Stimulated activated CD4-positive, alpha-beta T cell treated with anti-CD3 and anti-CD28 coated beads, TNF-alpha, amount 100 ng/mL, for 1 hour (primary cell): ENCODE results near the gene EPC2.
"Not testable (repeated sequence)": the region's sequence is repeated elsewhere in the genome, so short reads cannot be mapped to it uniquely, and the experiment has no call there.

Source experiments
- DNase-seq, 3 donors: peaks; one replicate each; pipeline ENCODE4 v3.0.0-alpha.2; 2020; ENCODE audit warnings: low read depth in 3 of 3, low spot score in 1 of 3

EPC2 gene

DNA sequence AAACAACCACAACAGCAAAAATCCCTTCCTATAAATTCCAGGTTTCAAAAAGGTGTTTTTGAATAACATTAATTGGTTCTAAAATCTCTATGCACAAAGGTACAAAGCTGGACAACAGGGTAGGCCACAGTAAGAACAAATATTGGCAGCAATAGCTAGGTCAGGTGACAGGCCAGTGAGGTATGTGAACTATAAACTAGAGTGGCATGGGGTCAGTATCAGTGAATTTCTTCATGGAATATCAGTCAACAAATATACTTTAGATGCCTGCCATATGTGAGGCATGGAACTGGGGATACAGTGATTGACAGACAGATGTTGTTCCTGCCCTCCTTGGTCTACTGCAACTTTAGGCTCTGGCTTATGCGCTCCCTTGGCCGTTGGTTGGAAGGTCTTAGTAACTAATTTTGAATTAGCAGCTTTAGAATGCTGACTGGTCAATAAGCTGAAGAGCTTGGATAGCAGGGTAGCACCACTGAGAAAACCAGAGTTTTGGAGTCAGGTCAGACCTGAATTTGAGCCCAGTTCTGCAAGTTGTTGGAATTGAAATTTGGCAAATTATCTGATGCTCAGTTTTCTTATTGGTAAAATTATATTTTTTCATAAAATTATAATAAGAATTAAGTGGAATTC is 2.3 kb upstream of the EPC2 start:
- DNase-seq, result no peak

DNA sequence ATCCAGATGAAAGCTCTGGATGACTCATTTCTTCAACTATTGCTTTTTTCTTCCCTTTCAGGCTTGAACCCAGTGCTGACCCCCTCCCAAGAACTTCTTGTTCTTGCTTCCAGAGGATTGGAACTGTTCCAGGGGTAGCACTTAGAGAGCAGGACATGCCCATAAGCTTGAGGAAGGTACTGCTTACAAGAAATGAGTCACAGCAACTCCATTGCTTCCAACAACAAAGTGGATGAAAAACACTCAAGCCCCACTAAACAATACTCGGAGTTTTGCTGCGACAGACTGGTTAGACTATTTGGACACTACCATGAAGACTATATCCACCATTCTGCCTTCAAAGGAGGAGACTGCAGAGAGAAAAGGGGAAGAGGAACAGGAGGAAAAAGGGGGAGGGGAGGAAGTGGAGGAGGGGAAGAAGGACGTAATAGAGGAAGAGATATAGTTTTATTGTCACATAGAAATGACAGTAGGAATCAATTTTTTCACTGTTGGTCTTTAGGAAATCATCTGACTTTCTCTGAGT is 1.6 kb upstream of the EPC2 start:
- no peak for DNase-seq

DNA sequence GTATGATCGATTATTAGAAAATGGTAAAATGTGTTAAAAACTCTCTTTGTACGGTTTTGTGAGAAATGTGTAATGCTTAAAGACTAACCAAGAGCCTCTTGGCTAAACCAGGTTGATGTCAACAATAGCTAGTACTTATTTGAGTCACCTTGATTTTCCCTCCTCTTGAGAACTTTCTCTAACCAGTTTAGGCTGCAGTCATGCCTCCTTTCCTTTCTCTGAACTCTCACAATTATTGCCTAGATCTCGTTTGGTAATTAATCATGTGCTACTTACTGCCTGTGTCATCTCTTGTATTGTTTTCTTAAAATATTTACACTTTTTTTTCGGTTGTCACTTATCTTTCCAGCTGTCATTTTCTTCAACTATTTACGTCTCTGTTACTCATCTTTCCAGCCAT is 1.1 kb upstream of the EPC2 start:
- no peak for DNase-seq

DNA sequence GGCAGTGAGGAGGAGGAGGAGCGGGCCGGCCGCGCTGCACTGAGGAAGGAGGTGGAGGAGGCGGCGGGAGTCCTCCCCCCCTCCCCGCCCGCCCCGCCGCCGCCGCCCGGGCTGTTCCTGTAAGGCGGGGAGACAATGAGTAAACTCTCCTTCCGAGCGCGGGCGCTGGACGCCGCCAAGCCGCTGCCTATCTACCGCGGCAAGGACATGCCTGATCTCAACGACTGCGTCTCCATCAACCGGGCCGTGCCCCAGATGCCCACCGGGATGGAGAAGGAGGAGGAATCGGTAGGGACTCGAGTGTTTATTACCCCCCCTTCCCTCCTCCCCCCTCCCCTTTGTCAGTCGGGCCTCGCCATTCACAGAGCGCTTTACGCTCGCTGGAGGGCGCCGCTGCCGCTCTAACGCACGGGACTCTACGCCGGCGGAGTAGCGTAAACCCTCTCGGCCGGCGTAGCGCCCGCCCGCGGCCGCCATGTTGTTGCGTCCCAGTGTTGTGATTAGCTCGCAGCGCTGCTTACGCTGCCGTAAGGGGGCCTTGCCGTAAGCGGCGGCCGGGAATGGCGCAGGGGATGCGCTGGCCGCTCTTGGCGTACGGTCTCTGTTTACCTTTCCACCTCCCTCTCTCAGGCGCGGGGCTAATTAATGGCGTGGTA is 460 bp downstream of the EPC2 start:
- DNase-seq, result peak; percentile 83 to 94 (median 94)

DNA sequence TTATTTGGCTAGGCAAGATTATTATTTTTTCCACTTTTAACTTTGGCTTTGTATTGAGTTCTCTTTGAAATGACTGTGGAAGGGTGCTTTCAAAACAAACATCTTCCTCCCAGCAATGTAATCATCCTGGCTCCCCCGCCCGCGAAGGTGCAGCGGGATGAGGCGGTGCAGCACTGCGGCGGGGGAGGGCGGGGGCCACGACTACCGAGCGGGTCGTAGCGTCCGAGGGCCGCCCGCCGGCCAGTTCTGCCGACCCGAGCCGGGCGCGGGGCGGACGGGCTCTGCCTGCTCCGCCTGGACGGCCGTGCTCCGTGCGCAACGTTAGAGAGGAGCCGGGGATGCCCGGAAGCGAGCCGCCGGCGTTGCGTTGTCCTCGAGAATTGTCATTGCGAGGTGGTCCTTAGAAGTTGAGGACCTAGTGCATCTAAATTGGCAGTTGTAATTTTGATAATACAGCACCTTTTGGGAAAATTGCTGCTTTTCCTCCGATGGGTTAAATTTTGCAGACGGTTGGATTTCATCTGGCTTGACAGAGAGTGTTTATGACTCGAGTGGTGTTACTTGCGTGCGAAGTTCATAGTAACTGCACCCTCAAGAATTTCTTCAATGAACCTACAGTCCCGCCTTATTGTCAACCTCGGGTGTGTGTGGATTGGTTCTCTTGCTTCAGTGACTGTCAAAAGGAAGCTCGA is 1.1 kb downstream of the EPC2 start:
- peak; percentile 7 to 38 (median 35) for DNase-seq

DNA sequence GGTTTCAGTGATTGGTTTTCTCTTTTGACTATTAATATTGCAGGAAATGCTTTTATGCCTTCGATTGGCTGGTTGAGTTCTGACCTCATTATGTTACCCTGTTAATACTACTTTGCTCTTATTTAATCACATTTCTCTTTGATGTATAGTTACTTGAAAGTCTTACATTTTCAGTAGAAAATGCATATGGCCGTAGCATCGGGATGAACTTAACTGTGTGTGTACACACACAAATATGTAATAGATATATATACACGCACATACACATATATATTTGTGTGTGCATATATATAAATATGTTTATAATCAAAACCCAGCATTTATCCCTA is 1.6 kb downstream of the EPC2 start:
- no peak for DNase-seq

DNA sequence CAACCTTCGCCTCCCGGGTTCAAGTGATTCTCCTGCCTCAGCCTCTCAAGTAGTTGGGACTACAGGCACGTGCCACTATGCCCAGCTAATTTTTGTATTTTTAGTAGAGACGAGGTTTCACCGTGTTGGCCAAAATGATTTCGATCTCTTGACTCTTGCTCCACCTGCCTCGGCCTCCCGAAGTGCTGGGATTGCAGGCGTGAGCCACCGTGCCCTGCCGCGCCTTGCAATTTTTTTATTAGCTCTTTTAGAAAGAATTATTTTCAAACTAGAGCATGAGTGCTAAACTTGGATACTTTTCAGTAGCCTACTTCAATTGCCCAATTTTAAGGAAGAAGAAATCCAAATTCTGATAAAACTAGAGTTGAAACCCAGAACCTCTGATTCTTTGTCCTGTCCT is 3.2 kb downstream of the EPC2 start:
- not testable (repeated sequence) for DNase-seq

DNA sequence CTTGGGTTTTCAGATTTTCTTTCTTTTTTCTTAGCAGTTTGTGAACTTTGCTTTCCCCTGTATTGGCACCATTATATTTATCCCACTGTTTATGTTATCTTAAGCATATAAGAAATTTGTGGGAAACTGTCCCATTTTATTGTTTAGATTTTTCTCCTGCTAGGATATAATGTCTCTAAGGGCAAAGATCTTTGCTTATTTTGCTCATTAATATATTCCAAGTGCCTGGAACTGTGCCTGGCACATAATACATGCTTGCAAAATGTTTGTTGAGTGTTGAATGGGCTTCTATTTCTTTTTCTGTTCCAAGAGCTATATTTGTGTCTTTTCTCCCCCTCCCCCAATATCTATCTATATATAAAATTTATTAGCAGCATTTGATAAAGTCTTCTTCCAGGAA is 5.4 kb downstream of the EPC2 start:
- DNase-seq, result no peak

DNA sequence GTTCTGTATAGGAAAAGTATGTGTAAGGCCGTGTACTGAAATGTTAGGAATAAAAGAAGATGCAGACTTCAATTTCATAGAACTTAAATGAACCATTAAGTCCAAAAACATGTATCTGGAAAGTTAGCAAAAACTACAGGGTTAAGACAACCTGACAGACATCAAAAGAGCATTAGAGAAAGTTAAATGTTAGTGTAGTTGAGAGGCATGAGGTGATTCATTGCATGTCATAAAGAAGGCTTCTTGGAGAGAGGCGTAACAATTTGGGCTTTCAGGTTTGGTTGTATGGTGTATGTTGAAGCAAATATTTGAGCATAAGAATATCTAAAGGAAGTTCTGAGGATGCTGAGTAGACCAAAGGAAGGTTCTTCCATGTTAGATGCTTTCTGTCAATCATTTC is 6.3 kb downstream of the EPC2 start:
- no peak for DNase-seq

DNA sequence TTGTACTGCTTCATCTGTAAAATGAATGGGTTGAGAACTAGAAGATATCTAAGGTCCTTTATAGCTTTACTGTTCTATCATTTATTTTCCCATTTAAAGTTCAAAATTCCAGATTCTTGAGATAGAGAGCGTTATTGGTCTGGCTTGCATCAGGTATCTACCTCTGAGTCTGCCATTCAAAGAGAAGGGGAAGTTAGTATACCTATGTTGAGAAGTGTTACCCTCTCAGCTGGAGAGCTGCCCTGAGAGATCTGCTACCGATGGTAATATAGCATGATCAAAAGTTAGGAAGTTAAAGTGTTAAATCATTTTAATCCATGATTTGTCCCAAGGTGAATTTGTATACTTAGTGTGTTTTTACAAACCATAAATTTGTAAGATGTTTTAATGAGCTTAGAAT is 7.4 kb downstream of the EPC2 start:
- no peak for DNase-seq

DNA sequence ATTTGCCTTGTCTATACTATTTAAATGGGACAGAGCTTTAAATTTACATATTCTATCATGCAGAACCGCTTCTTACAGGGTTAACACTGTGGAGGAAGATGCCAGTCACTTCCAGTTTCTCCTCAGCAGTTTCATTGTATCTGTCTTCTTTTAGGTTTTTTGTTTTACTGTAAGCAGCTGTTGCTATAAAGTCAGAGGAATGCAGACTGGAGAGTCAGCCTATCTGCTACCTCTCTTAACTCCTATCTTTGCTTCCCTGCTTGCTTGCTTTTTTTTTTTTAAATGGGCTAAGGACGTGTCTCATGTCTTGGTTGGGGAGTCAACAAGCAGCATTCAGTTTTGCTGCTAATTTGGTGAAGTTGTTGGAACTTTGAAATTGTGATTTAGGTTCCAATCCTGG is 8.9 kb downstream of the EPC2 start:
- DNase-seq, result no peak

DNA sequence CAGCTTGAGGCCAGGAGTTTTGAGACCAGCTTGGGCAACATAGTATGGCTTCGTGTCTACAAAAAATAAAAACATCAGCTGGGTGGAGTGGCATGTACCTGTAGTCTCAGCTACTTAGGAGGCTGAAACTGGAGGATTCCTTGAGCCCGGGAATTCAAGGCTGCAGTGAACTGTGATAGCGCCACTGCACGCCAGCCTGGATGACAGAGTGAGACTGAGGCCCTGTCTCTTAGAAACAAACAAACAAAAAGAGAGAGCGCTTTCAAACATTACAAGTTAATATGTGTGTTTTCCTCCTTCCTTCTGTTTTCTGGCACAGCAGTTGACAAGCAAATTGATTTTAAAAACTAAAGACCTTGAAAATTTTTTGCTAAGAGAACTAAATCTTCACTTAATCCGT is 9.9 kb downstream of the EPC2 start:
- no peak for DNase-seq

DNA sequence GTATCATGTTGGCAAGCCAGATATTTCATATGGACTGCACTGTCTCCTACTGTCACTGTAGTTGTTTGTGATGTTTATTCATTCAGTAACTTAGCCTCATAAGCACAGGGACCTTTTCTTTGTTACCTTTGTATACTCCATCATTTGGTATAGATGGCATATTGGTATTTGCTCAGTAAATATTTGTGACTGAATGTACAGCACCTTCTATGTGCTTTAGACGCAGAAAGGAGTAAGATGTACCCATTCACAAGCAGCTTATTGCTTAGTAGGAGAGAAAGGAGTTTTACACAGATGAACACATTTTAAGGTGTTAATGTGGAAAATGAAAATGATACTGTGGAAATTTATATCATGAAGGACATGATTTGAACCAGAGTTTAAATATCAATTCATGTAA is 12.0 kb downstream of the EPC2 start:
- DNase-seq, result no peak

DNA sequence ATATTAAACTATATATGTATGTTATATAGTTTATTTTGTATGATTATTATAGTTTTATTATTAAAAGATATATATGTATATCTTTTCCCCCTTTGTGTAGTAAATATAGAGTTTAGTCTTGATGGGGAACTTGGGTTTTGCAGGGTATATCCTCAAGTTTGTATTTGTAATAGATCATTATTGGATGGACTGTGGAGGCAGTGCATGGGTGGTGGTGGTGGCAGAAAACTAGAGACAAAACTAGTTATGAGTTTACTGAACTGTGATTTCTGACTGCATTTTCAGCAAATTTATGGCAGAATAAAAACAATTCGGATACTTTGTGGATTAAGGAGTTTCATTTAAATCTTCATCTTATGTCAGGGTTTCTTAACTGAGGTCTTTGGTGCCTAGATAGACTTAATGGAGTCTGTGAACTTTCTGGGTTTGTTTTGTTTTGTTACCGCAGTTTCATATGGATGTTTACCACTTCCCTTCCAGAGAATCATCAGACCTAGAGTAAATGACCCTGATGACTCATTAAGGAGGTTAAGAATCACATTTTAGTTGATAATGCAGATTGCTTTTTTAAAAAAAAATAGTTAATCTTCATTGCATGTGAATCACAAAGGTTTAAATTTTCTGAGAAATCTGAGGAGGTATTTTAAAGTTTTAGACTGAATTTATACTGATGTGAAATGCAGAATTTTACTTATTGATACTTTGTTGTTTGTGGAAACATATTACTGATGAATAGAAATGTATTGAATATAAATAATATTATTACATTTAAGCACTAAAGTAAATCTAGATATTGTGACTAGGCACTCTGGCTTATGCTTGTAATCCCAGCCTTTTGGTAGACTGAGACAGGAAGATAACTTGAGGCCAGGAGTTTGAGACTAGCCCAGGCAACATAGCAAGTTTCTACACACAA is 14.5 kb downstream of the EPC2 start:
- DNase-seq, result no peak

DNA sequence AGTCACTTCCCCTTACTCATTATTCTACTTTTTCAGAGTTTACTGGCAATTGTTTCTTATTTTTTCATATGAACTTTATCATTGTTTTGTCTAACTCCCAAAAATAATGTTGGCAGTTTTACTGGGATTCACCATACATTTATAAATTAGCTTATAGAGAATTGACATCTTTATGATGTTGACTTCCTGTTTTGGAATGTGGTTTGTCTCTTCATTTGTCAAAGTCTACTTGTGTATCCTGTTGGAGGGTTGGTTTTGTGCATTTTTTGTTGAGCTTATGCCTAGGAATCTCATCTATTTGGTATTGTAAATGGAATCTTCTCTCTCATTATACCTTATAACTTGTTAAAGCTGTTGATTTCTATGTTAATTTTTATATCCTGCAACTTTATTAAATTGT is 16.4 kb downstream of the EPC2 start:
- no peak for DNase-seq

DNA sequence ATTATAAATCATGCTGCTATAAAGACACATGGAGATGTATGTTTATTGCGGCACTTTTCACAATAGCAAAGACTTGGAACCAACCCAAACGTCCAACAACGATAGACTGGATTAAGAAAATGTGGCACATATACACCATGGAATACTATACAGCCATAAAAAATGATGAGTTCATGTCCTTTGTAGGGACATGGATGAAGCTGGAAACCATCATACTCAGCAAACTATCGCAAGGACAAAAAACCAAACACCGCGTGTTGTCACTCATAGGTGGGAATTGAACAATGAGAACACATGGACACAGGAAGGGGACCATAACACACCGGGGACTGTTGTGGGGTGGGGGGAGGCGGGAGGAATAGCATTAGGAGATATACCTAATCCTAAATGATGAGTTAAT is 17.8 kb downstream of the EPC2 start:
- not testable (repeated sequence) for DNase-seq

DNA sequence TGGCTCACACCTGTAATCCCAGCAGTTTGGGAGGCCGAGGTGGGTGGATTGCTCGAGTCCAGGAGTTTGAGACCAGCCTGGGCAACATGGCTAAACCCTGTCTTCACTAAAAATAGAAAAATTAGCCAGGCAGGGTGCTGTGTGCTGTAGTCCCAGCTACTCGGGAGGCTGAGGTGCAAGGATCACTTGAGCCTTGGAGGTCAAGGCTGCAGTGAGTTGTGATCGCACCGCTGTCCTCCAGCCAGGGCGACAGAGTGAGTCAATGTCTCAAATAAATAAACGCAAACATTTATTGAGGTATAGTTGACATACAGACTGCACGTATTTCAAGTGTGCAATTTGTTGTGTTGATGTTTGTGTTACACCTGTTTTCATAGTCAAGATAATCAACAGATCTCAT is 19.7 kb downstream of the EPC2 start:
- DNase-seq, result no peak

DNA sequence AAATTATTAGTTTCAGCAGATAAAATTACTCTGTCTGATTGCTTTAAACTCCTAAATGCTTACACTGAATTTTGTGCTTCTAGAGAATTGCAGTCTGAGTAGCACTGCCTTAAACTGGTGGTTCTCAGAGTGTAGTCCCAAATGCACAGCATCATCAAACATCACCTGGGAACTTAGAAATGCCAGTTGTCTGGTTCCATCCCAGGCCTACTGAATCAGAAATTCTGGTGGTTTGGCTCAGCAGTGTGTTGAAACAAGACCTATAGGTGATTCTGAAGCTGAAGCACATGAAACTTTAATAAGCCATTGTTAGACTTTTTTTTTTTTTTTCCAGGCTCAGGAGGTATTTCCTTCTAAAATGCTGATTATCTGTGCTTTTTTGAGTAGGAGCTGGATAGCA is 22.0 kb downstream of the EPC2 start:
- DNase-seq, result no peak

DNA sequence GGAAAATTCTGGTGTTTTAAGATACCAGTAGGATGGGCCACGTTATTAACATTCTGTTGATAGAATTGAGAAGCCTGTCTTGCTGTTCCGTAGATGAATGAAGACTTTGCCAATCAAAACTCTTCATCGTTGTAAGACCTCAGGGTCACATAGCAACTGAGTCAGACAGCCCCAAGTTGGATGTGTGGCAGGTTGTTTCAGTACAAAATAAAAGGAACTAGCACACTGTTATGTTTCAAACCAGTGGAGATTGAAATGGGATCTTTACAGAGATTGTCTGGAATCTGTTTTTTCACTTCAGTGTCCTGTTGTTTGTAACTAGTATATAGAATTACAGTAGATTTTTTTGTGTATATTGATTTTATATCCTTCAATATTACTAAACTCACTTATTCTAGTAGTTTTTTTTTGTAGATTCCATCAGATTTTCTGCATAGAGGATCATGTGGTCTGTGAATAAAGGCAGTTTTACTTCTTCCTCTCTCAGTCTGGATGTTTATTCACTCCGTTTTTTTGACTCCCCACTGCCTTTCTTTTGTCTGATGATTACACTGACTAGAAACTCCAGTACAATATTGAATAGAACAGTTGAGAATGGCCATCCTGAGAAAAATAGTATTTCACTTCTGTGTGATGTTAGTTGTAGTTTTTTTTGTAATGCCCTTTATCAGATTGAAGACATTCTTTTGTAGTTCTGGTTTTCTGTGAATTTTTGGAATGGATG is 22.7 kb downstream of the EPC2 start:
- no peak for DNase-seq

DNA sequence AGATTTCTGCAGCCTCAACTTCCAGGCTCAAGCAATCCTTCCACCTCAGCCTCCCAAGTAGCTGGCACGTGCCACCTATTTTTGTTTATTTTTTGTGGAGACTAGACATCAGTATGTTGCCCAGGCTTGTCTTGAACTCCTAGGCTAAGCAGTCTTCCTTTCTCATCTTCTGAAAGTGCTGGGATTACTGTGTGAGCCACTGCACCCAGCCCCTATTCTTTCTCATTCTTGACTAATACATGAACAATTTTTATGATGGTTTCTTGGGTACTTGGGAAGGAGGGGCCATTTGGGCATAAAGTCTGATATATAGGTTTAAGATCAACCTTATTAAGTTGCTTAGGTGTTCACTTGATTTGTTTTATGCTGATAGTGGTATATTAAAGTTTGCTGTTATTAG is 26.2 kb downstream of the EPC2 start:
- DNase-seq, result no peak
